Measurements from ENCODE around the gene PTX4. TPM values are rescaled to one million over a fixed set of nuclear protein-coding genes. Genes with fewer than 3 reads are reported as not detected.

PTX4 gene
- polyA plus RNA-seq, 3 donors: 0.19 TPM; not detected in 2

GRCh38 chr16:1528921-1529537 lies 40.3 kb upstream of the PTX4 start:
- no peak overlapping the region for H3K27ac Mint-ChIP-seq
- no peak overlapping the region for H3K4me3 Mint-ChIP-seq

More at GRCh38 chr16:1528921-1529537, 40.3 kb upstream of the PTX4 start:
- intact Hi-C loops (cut with micrococcal nuclease): no loop called here
- DNase-seq: no peak
- no peaks in the 10 kb centered on the region for H3K36me3 ChIP-seq (replicated peaks in 1 of 2; ENCODE audit: control insufficient read depth in 1 of 2, insufficient read depth in 2 of 2, low read length in 2 of 2)
- H3K27ac ChIP-seq (ENCODE audit: low read depth in 1 of 2, low read length in 2 of 2): no peak overlapping the region
- no peaks in the 10 kb centered on the region for H4K20me1 ChIP-seq (ENCODE audit: insufficient read depth, low read length)
- H3K36me3 Mint-ChIP-seq: no peaks in the 10 kb centered on the region
- peaks cover 0 to 3% (median 0%) of the 10 kb centered on the region in 7 donors for H3K9me3 Mint-ChIP-seq
- no peak overlapping the region for H3K9ac ChIP-seq (ENCODE audit: insufficient read depth, low read length, poor library complexity, severe bottlenecking)
- H3K4me2 ChIP-seq (replicated peaks; ENCODE audit: extremely low read depth, low read length, poor library complexity, severe bottlenecking): no peak overlapping the region
- peaks cover 0 to 21% of the 10 kb centered on the region in 2 donors for H3K27me3 ChIP-seq (ENCODE audit: control insufficient read depth in 2 of 2, insufficient read depth in 2 of 2, low read length in 2 of 2)
- H3K27me3 Mint-ChIP-seq (ENCODE audit: low read depth in 3 of 3): peaks cover 21 to 22% (median 22%) of the 10 kb centered on the region in 3 donors
- H2AFZ ChIP-seq (ENCODE audit: insufficient read depth, low read depth, low read length, poor library complexity, severe bottlenecking): no peak overlapping the region
- no peak overlapping the region for H3K4me3 ChIP-seq (replicated peaks in 1 of 3; ENCODE audit: low read depth in 2 of 3, low read length in 3 of 3)
- WGBS (ENCODE audit: insufficient coverage): 92% methylated on average over 28 of the region's 29 CpGs
- H3K4me1 Mint-ChIP-seq: peaks cover 9% of the 10 kb centered on the region
- TF ChIP-seq CTCF (IDR thresholded peaks at IDR 0.05): no peak
- H3K4me1 ChIP-seq (ENCODE audit: control insufficient read depth in 1 of 2, insufficient read depth in 2 of 2, low read length in 2 of 2): peaks cover 8 to 11% of the 10 kb centered on the region in 2 donors
- no peaks in the 10 kb centered on the region for H3K79me2 ChIP-seq (ENCODE audit: insufficient read depth, low read length)
- no peaks in the 10 kb centered on the region for H3K9me3 ChIP-seq (replicated peaks in 1 of 2; ENCODE audit: control insufficient read depth in 1 of 2, insufficient read depth in 1 of 2, low read length in 2 of 2)

Data from CD14-positive monocyte (primary cell).